NCI-H2029 treated with DMSO at 0.1 percent for 48 hours (cell line): Measurements from ENCODE around the gene NFKBIE.

Experiments
- DNase-seq: peaks from one replicate; lab custom pipeline; 2025; lab: John Stamatoyannopoulos, UW

NFKBIE gene

GRCh38 chr6:44272999-44273566 is 7.7 kb upstream of the NFKBIE start:
- no peak for DNase-seq

GRCh38 chr6:44272529-44272928 is 7.2 kb upstream of the NFKBIE start:
- DNase-seq, result no peak

- no peak for DNase-seq
Observed at GRCh38 chr6:44271914-44272313, 6.6 kb upstream of the NFKBIE start.

- no peak for DNase-seq
Observed at GRCh38 chr6:44271406-44271723, 6.0 kb upstream of the NFKBIE start.

DNA sequence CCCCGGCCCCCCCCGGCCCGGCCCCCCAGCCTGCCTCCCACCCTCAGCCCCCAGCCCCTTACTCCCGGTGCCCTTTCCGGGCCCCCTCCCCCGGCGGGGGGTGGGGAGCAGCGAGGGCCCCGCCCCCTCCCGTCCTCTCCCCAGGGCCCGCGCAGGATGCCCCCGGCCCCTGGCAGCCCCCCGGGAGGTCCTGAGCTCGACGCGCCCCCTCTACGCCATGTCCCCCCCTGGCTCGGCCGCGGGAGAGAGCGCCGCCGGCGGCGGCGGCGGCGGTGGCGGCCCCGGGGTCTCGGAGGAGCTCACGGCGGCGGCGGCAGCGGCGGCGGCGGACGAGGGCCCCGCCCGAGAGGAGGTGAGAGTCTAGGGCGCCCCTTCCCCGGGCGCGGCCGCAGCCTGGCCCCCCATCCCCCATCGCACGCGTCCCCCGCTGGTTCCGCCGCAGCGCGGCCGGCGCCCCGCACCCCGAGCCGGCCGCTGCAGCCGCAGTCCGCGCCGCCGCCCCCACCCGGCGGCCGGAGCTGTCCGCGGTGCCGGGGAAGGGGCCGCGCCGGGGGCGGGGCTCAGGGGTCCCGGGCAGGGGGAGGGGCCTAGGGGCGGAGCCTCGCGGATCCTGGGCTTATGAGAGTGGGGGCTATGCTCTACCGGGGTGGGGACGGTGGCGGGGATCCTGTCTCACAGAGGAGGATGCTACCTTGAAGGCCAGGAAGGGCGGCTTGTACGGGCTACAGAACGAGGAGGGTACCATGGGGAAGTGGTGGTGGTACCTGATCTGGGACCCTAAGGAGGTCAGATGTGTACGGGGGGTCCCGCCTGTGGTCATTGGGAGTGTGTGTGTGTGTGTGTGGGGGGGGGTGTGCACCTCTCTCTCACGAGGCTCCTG is 5.4 kb upstream of the NFKBIE start:
- no peak for DNase-seq

GRCh38 chr6:44269921-44270525 is 4.7 kb upstream of the NFKBIE start, which contains the start of gene TMEM151B:
TMEM151B (plus strand) TSS chr6:44270450; CDS start chr6:44270743, 293 bp downstream.
- no peak for DNase-seq

DNA sequence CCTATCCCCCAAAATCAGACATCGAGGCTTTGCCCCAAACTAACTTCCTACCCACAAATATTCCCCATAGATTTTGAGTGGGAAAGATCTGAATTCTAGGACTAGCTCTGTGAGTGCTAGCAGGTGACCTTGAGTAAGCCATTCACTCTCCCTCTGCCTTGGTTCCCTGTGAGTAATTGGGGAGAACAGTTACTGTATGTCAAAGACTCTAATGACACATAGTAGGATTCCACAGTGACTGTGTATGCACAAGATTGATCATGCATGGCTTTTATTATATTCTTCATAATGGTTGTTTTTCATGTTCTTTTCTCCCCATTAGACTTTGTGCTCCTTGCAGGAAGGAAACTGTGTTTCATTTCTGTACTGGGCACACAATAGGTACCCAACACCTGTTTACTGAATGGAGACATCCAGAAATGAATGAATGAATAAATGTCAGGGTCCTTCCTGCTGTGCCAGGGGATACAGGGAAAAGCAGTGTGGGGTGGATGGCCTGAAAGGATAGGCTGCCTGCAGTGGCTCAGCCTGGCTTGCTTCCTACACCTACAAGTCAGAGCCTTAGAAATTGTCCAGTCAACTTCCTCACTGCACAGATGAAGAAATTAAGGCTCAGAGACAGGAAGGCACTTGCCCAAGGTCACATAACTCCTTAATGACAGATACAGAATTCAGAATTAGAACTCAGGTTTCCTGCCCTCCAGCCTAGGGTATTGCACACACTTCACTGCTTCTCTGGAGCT is 4.0 kb upstream of the NFKBIE start:
- DNase-seq, result no peak

DNA sequence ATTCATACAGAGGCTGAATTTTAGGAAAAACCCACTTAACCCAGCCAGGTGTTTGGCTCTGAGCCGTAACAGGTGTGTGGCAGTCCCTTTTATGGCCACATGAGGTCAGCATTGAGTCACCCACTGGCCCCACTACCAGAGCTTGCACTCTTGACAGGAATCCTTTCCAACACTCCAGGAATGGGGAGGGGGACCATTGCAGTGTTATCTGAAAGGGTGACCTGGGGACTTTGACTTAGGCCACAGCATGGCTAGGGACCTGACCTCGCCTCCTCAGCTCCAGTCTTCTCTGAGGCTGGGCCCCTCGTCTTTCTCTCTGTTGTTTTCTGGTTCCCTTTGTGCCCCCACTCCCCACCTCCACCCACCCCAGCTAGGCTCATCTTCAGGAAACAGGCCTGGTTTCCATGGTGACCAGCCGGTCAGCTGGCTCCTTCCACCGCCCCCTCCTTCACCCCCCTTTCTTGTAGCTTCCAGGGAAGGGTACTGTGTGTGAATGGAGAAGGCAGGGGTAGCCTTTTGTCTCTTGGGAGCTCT is 2.8 kb upstream of the NFKBIE start:
- DNase-seq, result peak; percentile 54

- DNase-seq, result no peak
Observed at GRCh38 chr6:44267252-44267651, 1.9 kb upstream of the NFKBIE start.

- DNase-seq, result no peak
Observed at GRCh38 chr6:44266347-44266746, 996 bp upstream of the NFKBIE start.

- no peak for DNase-seq
Observed at GRCh38 chr6:44265722-44266233, 427 bp upstream of the NFKBIE start.

DNA sequence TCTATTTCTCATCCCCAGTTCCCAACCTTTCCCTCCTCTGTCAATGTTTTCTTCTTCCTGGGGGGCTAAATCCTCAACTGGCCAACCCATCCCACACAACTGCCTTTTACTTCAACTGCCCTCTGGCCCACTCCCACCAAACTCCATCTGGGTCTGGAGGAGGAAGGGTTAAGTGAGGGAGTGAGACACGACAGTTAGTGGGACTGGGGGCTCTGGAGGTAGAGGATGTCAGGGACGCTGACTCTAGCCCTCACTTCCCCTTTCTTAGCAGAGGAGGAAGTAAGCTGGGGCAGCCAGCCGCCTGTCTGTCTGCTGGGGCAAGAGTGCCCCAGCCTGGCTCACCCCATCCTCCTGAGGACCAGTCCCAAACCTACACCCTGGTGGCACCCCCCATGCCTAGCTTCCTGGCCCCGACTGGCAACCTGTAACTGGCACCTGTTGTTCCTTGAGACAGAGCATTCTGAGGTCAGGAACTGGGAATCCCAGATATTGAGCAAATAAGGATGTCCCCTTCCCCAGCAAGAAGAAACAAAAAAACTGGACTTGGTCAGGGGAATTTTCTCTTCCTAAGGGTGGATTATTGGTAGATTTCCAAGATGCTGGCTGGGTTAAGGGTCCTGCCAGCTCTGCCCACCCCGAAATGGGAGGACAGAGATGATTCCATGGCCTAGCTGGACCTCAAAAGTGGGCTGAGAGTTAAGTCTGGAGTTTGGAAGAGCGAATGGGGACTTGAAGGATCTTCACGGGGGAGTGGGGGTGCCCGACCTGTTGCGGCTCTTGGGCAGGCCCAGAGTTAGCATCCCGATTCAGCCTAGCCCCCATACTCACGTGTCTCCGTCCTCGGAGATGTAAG is 971 bp downstream of the NFKBIE start:
- DNase-seq, result no peak

DNA sequence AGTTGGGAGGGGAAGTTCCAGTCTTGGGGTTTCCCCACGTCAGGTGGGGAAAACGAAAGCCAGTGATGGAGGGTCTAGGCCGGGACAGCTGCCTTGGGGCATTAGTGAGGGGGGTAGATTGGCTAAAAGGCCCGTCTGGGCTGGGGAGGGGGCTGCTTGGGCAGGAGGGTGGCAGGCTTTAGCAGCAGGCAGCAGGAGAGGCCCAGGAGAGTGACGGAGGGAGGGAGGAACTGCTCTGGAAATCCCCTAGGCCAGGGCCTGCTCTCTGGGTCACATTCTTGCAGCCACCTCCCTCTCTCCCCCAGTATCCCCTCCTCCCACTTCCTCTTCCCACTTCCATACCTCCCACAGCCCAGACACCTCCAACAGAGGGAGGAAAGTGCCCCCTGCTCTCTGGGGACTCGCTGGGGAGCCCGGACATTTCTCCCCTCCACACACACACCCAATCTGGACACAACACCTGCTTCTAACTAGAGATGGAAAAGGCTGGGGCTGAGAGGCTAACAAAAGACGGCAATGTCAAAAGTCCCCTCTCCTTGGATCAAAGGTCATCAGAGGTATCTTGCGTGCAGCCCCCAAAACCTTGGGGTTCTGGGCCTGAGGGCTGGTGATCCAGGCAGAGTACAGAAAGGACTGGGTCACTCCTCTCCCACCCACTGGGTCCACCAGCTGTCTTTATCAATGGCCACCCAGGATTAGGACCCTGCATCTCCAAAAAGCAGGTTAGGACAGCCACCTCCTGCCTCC is 1.8 kb downstream of the NFKBIE start:
- DNase-seq, result no peak

DNA sequence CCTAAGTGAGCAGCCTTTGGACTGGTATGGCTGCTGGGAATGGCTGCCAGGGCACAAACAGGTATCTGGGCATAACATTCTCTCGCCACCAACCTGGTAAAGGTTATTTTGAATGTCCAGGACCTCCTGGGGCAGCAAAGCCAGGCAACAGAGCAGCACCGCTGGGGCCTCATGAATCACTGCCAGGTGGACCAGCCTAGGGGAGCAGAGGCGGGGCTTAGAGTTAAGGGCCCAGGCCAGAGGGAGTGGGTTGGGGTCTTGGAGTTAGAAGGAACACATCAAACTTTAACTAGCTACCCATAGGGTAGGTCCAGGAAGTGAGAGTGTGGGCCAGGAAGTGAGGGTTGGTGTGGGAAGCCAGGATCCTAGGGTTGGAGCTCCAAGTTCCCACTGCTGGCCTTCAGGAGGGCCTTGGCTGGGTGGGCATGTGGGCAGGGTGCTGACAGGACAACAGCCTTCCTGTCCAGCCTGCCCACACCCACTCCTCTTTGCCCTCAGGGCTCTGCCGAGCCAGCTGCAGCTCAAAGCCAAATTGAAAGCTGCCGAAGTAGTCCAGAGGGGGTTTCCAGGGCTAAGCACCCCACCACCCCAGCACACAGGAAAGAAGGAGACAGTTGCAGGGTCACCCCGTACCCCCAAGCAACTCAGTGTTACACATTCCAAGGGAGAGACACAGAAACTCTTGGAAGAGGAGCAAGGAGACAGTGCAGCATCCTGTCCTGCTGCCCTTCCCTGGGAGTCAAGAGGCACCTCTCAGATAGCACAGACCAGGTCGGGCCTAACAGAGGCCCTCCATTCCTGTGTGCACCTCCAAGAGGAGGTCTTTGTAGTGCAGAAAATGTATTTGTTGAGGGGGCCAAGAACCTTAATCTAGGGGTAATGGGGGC is 2.6 kb downstream of the NFKBIE start:
- DNase-seq, result no peak

- no peak for DNase-seq
Observed at GRCh38 chr6:44261581-44261980, 3.8 kb downstream of the NFKBIE start.

DNA sequence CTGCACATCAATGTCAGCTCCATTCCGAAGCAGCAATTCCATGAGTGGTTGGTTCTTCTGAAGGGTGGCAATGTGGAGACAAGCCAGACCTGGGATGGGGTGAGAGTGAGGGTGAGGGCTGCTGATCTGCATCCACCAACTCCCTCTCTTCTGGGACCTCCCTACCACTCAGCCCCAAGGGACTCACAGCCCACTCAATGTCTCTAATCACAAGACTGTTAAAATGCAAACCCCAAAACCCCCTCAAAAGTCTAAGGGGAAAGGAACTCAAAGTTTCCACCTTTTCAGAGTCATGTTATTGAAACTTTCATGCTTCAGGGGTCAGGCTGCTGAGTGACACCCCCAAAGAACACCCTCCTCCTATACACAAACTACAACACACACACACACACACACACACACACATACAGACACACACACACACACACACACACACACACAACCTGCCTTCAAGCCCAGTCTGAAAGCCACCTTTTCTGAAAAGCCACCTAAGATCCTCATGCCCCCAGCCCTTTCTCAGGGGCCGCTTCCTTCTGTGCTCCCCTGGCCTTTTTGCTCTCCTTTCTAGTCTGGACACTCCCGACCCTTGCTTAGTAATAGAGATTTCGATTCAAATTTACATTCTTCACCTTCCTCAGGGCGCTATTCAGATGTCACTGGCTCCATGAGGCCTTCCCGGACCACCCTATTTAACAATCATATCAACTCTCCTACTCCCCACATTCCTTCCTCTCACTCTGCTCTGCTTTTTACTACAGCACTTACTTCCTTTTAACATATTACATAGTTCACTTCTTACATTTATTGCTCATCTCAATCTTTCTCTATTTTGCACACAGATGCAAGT is 4.7 kb downstream of the NFKBIE start:
- no peak for DNase-seq

DNA sequence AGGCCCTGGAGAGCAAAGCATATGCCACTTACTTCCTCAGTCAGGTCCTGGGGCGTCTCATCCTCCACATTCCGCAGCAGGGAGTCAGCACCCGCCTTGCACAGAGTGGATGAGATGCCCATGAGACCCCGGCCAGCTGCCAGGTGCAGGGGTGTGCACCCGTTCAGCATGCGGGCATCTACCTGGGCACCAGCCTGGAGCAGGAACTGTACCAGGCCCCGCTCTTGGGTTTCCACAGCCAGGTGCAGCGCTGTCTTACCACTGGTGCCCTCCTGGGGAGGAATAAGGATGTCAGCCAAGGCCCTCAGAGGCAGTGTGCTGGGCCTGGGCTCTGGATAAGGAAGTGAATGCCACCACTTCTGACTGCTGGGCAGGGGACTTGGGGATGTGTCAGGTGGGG is 5.3 kb downstream of the NFKBIE start:
- no peak for DNase-seq

- no peak for DNase-seq
Observed at GRCh38 chr6:44258921-44259320, 6.4 kb downstream of the NFKBIE start.
